WTC11 (cell line): ENCODE data around the gene ST13. TPM values are rescaled to one million over a fixed set of nuclear protein-coding genes. Genes with fewer than 3 reads are reported as not detected.

Experiments
- ATAC-seq: fragments of 200-7000 bp; cut with Tn5 transposase; 2 replicates; pipeline ENCODE4 v1.10.0; 2021; ENCODE audit warnings: mild to moderate bottlenecking, moderate library complexity
- CTCF ChIA-PET: fragments of 300-600 bp; sonication (Branson Sonifier 250); formaldehyde crosslinking; loops from one replicate; lab custom pipeline; 2021; ENCODE audit warnings: antibody characterized with exemption; lab: Charles Lee
- POLR2A ChIA-PET: fragments of 350-600 bp; sonication (Branson Sonifier 250); formaldehyde crosslinking; loops from one replicate; lab custom pipeline; 2021; ENCODE audit warnings: antibody characterized with exemption; lab: Charles Lee
- DNase-seq: peaks from one replicate; pipeline ENCODE4 v3.0.0; 2021; ENCODE audit warnings: low spot score
- H3K27ac Mint-ChIP-seq: 2 replicates; pipeline ENCODE4 v1.8.0; 2021; ENCODE audit warnings: mixed read lengths
- H3K27me3 Mint-ChIP-seq: 2 replicates; pipeline ENCODE4 v1.8.0; 2021; ENCODE audit warnings: low read depth, mild to moderate bottlenecking, moderate library complexity, mixed read lengths
- H3K36me3 Mint-ChIP-seq: 2 replicates; pipeline ENCODE4 v1.8.0; 2021; ENCODE audit warnings: mixed read lengths
- H3K4me1 Mint-ChIP-seq: 2 replicates; pipeline ENCODE4 v1.8.0; 2022; ENCODE audit warnings: mixed read lengths
- H3K4me3 Mint-ChIP-seq: 2 replicates; pipeline ENCODE4 v1.8.0; 2021; ENCODE audit warnings: mild to moderate bottlenecking, moderate library complexity, mixed read lengths
- H3K9me3 Mint-ChIP-seq: 2 replicates; pipeline ENCODE4 v1.8.0; 2021; ENCODE audit warnings: mixed read lengths
- CBFB ChIP-seq: sonication (generic); formaldehyde crosslinking; IDR thresholded peaks from 2 replicates; pipeline ENCODE4 v1.8.1; 2022; ENCODE audit warnings: mild to moderate bottlenecking, low read depth, missing genetic modification reagents
- CREB1 ChIP-seq: sonication (generic); formaldehyde crosslinking; IDR thresholded peaks from 2 replicates; pipeline ENCODE4 v1.8.0; 2023; ENCODE audit warnings: mild to moderate bottlenecking, missing genetic modification reagents
- ELF4 ChIP-seq: sonication (generic); formaldehyde crosslinking; IDR thresholded peaks from 2 replicates; pipeline ENCODE4 v1.8.1; 2022; ENCODE audit warnings: low read depth, mild to moderate bottlenecking, moderate library complexity, missing genetic modification reagents
- ERG ChIP-seq: fragments of 250-450 bp; sonication (Bioruptor Pico); IDR thresholded peaks from 2 replicates; pipeline ENCODE4 v1.8.0; 2021; ENCODE audit warnings: mild to moderate bottlenecking
- ETV6 ChIP-seq: sonication (generic); formaldehyde crosslinking; IDR thresholded peaks from 2 replicates; pipeline ENCODE4 v1.8.1; 2022; ENCODE audit warnings: mild to moderate bottlenecking, missing genetic modification reagents
- FOXP1 ChIP-seq: sonication (generic); formaldehyde crosslinking; IDR thresholded peaks from 2 replicates; pipeline ENCODE4 v1.8.0; 2022; ENCODE audit warnings: missing genetic modification reagents, mild to moderate bottlenecking, moderate library complexity, borderline replicate concordance
- JAZF1 ChIP-seq: fragments of 250-450 bp; sonication (Bioruptor Pico); IDR thresholded peaks from 2 replicates; pipeline ENCODE4 v1.9.0; 2021; ENCODE audit warnings: moderate library complexity, mild to moderate bottlenecking, inconsistent platforms
- MYBL2 ChIP-seq: sonication (generic); formaldehyde crosslinking; IDR thresholded peaks from 2 replicates; pipeline ENCODE4 v1.8.1; 2023; ENCODE audit warnings: mild to moderate bottlenecking, moderate library complexity, missing genetic modification reagents
- NFYB ChIP-seq: sonication (generic); formaldehyde crosslinking; conservative IDR thresholded peaks from 2 replicates; pipeline ENCODE4 v1.8.0; 2022; ENCODE audit warnings: low read depth, missing genetic modification reagents
- NR1H2 ChIP-seq: sonication (generic); formaldehyde crosslinking; IDR thresholded peaks from 2 replicates; pipeline ENCODE4 v1.9.0; 2021; ENCODE audit warnings: mild to moderate bottlenecking, moderate library complexity, missing genetic modification reagents
- SMAD4 ChIP-seq: sonication (generic); formaldehyde crosslinking; IDR thresholded peaks from 2 replicates; pipeline ENCODE4 v1.8.0; 2022; ENCODE audit warnings: mild to moderate bottlenecking, missing genetic modification reagents
- TEAD1 ChIP-seq: sonication (generic); formaldehyde crosslinking; IDR thresholded peaks from 2 replicates; pipeline ENCODE4 v1.8.0; 2022; ENCODE audit warnings: mild to moderate bottlenecking, missing genetic modification reagents
- ZNF219 ChIP-seq: sonication (generic); formaldehyde crosslinking; IDR thresholded peaks from 2 replicates; pipeline ENCODE4 v1.8.0; 2023; ENCODE audit warnings: missing genetic modification reagents, mild to moderate bottlenecking, borderline replicate concordance
- total RNA-seq: library from RNA; stranded (reverse); gene quantifications from 3 replicates; pipeline ENCODE4 v1.2.3, GENCODE V29; 2021
- TF ChIP-seq, protein P1 (sequence below): sonication (generic); formaldehyde crosslinking; conservative IDR thresholded peaks from 2 replicates; pipeline ENCODE4 v1.8.1; 2023; ENCODE audit warnings: mild to moderate bottlenecking, low read depth, missing genetic modification reagents, moderate library complexity
- TF ChIP-seq, protein P2 (sequence below): fragments of 250-450 bp; sonication (Bioruptor Pico); IDR thresholded peaks from 2 replicates; pipeline ENCODE4 v1.9.0; 2021; ENCODE audit warnings: moderate library complexity, mild to moderate bottlenecking, inconsistent platforms, borderline replicate concordance
- TF ChIP-seq, protein P3 (sequence below): sonication (generic); formaldehyde crosslinking; IDR thresholded peaks from 2 replicates; pipeline ENCODE4 v1.8.1; 2023; ENCODE audit warnings: mild to moderate bottlenecking, missing genetic modification reagents, moderate library complexity
- TF ChIP-seq, protein P4 (sequence below): sonication (generic); formaldehyde crosslinking; IDR thresholded peaks from 2 replicates; pipeline ENCODE4 v1.8.1; 2022; ENCODE audit warnings: missing genetic modification reagents, borderline replicate concordance
- TF ChIP-seq, protein P5 (sequence below): sonication (generic); formaldehyde crosslinking; IDR thresholded peaks from 2 replicates; pipeline ENCODE4 v1.8.0; 2023; ENCODE audit warnings: mild to moderate bottlenecking, missing genetic modification reagents
- TF ChIP-seq, protein P6 (sequence below): fragments of 250-450 bp; sonication (Bioruptor Pico); conservative IDR thresholded peaks from 2 replicates; pipeline ENCODE4 v1.9.0; 2021; ENCODE audit warnings: mild to moderate bottlenecking

Gene ST13
- total RNA-seq, 1 experiment from 2014 or later = 289 TPM

DNA sequence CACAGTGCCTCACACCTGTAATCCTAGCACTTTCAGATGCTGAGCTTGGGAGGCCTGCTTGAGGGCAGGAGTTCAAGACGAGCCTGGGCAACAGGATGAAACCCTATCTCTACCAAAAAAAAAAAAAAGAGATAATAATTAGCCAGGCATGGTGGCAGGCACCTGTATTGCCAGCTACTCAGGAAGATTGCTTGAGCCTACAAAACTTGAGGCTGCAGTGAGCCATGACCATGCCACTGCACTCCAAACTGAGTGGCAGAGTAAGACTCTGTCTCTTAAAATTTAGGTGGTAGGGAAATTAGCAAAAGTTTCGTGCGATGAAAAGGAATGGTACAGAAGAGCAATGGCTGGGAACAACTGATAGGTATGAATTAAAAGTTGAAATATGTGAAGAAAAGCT is 18.0 kb downstream of the ST13 start:
- ChIA-PET POLR2A (interaction anchor here (0.7 kb wide), 1 partner anchor 28 kb away, joined by 6 read pairs; no protein-coding TSS in a partner anchor), CTCF (no interaction called here)
- Mint-ChIP-seq H3K4me3 (no peak overlapping the region), H3K9me3 (no peaks in the 10 kb centered on the region), H3K27me3 (no peaks in the 10 kb centered on the region), H3K27ac (no peak overlapping the region), H3K4me1 (no peaks in the 10 kb centered on the region), H3K36me3 (peaks cover 80% of the 10 kb centered on the region)
- ATAC-seq (no peak), DNase-seq (no peak)
- TF ChIP-seq, protein P1, sequence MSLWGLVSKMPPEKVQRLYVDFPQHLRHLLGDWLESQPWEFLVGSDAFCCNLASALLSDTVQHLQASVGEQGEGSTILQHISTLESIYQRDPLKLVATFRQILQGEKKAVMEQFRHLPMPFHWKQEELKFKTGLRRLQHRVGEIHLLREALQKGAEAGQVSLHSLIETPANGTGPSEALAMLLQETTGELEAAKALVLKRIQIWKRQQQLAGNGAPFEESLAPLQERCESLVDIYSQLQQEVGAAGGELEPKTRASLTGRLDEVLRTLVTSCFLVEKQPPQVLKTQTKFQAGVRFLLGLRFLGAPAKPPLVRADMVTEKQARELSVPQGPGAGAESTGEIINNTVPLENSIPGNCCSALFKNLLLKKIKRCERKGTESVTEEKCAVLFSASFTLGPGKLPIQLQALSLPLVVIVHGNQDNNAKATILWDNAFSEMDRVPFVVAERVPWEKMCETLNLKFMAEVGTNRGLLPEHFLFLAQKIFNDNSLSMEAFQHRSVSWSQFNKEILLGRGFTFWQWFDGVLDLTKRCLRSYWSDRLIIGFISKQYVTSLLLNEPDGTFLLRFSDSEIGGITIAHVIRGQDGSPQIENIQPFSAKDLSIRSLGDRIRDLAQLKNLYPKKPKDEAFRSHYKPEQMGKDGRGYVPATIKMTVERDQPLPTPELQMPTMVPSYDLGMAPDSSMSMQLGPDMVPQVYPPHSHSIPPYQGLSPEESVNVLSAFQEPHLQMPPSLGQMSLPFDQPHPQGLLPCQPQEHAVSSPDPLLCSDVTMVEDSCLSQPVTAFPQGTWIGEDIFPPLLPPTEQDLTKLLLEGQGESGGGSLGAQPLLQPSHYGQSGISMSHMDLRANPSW (CRISPR knock-in tag) = no peak
- TF ChIP-seq JAZF1 (CRISPR knock-in tag) (no peak), FOXP1 (CRISPR knock-in tag) (no peak), CBFB (CRISPR knock-in tag) (no peak), SMAD4 (CRISPR knock-in tag) (no peak), ERG (CRISPR knock-in tag) (no peak), NFYB (CRISPR knock-in tag) (no peak), ETV6 (no peak), NR1H2 (CRISPR knock-in tag) (no peak), CREB1 (CRISPR knock-in tag) (no peak), TEAD1 (CRISPR knock-in tag) (no peak), MYBL2 (CRISPR knock-in tag) (no peak), ZNF219 (CRISPR knock-in tag) (no peak), ELF4 (CRISPR knock-in tag) (no peak)
- TF ChIP-seq, protein P2, sequence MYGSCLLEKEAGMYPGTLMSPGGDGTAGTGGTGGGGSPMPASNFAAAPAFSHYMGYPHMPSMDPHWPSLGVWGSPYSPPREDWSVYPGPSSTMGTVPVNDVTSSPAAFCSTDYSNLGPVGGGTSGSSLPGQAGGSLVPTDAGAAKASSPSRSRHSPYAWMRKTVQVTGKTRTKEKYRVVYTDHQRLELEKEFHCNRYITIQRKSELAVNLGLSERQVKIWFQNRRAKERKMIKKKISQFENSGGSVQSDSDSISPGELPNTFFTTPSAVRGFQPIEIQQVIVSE (CRISPR knock-in tag) = no peak
- TF ChIP-seq, protein P3, sequence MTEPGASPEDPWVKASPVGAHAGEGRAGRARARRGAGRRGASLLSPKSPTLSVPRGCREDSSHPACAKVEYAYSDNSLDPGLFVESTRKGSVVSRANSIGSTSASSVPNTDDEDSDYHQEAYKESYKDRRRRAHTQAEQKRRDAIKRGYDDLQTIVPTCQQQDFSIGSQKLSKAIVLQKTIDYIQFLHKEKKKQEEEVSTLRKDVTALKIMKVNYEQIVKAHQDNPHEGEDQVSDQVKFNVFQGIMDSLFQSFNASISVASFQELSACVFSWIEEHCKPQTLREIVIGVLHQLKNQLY (CRISPR knock-in tag) = no peak
- TF ChIP-seq, protein P4, sequence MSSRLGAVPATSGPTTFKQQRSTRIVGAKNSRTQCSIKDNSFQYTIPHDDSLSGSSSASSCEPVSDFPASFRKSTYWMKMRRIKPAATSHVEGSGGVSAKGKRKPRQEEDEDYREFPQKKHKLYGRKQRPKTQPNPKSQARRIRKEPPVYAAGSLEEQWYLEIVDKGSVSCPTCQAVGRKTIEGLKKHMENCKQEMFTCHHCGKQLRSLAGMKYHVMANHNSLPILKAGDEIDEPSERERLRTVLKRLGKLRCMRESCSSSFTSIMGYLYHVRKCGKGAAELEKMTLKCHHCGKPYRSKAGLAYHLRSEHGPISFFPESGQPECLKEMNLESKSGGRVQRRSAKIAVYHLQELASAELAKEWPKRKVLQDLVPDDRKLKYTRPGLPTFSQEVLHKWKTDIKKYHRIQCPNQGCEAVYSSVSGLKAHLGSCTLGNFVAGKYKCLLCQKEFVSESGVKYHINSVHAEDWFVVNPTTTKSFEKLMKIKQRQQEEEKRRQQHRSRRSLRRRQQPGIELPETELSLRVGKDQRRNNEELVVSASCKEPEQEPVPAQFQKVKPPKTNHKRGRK (CRISPR knock-in tag) = no peak
- TF ChIP-seq, protein P5, sequence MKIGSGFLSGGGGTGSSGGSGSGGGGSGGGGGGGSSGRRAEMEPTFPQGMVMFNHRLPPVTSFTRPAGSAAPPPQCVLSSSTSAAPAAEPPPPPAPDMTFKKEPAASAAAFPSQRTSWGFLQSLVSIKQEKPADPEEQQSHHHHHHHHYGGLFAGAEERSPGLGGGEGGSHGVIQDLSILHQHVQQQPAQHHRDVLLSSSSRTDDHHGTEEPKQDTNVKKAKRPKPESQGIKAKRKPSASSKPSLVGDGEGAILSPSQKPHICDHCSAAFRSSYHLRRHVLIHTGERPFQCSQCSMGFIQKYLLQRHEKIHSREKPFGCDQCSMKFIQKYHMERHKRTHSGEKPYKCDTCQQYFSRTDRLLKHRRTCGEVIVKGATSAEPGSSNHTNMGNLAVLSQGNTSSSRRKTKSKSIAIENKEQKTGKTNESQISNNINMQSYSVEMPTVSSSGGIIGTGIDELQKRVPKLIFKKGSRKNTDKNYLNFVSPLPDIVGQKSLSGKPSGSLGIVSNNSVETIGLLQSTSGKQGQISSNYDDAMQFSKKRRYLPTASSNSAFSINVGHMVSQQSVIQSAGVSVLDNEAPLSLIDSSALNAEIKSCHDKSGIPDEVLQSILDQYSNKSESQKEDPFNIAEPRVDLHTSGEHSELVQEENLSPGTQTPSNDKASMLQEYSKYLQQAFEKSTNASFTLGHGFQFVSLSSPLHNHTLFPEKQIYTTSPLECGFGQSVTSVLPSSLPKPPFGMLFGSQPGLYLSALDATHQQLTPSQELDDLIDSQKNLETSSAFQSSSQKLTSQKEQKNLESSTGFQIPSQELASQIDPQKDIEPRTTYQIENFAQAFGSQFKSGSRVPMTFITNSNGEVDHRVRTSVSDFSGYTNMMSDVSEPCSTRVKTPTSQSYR = no peak
- TF ChIP-seq, protein P6, sequence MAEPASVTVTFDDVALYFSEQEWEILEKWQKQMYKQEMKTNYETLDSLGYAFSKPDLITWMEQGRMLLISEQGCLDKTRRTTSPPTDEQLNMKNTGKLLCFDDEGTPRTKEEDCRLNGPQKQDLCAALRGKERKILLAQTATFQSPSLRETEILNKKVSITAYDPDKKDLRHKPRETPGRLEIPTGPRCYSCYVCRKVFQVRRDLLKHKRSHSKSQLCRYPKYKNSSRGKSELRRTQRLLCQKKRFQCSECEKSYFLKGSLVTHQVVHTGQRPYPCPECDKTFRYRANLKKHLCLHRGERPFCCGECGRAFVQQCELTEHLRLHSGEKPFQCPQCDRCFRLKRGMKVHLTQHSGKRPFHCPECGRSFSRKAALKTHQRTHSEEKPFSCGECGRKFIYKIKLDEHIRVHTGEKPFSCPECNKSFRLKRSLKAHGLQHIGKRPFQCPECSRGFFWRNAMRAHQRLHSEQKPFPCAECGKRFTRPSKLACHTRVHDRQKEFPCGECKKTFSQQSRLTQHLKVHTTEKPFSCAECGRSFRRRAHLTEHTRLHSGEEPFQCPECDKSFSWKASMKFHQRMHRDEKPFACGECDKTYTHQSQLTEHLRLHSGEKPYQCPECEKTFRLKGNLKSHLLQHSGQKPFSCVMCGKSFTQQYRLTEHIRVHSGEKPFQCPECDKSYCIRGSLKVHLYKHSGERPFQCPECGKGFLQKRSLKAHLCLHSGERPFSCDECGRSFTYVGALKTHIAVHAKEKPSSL (CRISPR knock-in tag) = no peak
